ENCODE measurements around the gene RSL1D1. TPM values are rescaled to one million over a fixed set of nuclear protein-coding genes. Genes with fewer than 3 reads are reported as not detected.

The RSL1D1 gene
- total RNA-seq, 3 donors from 2014 or later, result 81.9 to 116 (median 82.0) TPM

DNA sequence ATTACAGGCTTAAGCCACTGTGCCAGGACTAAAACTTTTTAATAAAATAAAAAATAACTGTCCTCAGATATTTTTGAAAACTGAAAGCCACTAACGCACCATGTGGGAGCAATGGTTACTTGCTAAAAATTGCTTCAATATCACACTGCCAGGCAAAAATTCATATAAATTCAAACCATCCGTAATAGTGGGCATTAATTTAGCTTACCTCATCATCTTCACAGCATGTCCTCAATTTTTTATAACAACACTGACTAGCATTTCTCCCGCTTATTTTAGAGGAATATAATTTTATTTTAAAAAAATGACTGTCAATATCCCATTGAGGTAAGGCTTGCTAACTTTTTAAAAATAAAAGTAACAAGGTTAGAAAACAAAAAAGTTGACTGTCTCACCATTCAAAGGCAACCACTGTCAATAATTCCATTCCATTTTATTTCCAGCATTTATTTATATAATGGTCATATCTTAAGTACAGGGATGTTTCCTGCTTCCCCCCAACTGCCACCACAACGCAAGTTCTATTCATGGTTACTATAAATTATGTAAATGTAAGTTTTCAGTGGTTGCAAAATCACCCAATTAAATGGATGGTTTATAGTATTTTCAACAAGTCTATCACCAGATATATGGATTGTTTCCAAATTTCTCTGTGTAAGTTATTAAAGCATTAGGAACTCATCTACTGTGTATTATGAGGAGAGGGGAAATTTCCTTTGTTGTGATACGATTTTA, 39.1 kb upstream of the RSL1D1 start:
- TF ChIP-seq, protein P1, sequence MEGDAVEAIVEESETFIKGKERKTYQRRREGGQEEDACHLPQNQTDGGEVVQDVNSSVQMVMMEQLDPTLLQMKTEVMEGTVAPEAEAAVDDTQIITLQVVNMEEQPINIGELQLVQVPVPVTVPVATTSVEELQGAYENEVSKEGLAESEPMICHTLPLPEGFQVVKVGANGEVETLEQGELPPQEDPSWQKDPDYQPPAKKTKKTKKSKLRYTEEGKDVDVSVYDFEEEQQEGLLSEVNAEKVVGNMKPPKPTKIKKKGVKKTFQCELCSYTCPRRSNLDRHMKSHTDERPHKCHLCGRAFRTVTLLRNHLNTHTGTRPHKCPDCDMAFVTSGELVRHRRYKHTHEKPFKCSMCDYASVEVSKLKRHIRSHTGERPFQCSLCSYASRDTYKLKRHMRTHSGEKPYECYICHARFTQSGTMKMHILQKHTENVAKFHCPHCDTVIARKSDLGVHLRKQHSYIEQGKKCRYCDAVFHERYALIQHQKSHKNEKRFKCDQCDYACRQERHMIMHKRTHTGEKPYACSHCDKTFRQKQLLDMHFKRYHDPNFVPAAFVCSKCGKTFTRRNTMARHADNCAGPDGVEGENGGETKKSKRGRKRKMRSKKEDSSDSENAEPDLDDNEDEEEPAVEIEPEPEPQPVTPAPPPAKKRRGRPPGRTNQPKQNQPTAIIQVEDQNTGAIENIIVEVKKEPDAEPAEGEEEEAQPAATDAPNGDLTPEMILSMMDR (IDR thresholded peaks at IDR 0.05), result no peak
- ATAC-seq (no peak), DNase-seq (no peak)
- no peaks in the 10 kb centered on the region for H3K4me1 ChIP-seq (ENCODE audit: low read depth)
- intact Hi-C loops (cut with DNase I, micrococcal nuclease), result no loop called here
- no peaks in the 10 kb centered on the region for H3K9me3 ChIP-seq
- H3K36me3 ChIP-seq (ENCODE audit: low read depth), result peaks cover 8% of the 10 kb centered on the region
- no peak overlapping the region for H3K4me3 ChIP-seq

DNA sequence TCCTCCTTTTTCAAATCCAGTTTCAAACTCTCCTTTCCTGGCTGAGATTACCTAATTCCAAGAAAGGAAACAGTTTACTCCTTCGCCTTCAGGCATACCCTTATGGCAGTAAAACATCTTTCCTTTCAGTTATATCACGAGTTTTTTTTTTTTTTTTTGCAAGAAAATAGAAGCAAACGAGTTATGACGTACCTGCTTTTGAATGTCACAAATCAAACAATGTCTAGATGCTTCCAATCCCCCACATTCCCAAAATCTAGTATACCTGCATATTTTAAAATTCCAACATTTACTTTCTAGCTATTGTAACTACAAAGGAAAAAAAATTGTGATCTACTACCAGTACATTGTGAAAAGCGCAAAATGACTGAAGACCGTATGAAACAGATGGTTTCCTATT, 35.5 kb upstream of the RSL1D1 start:
- TF ChIP-seq, protein P1 (IDR thresholded peaks at IDR 0.05), result no peak
- ATAC-seq, result no peak
- Histone ChIP-seq H3K36me3 (ENCODE audit: low read depth) (peaks cover 11% of the 10 kb centered on the region), H3K9me3 (no peaks in the 10 kb centered on the region), H3K4me1 (ENCODE audit: low read depth) (no peaks in the 10 kb centered on the region), H3K4me3 (no peak overlapping the region)
- no peak for DNase-seq
- intact Hi-C loops (cut with DNase I, micrococcal nuclease), result no loop called here

DNA sequence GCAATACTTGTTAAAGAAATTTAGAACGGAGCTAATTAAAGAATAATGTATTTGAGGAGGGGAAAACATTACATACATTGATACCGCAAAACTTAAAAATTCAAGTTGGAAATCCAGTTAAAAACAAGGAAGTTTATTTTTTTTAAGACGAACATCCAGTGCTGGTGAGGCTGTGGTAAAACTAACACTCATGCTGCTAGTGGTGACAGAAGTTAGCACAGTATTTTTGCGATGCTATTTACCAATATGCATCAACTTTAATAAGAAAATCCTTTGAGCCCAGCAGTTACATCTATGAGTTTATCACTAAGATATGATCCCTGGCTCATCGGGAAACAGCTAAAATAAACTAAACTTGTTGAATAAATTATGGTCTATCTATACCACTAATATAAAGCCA, 32.7 kb upstream of the RSL1D1 start:
- no peak for DNase-seq
- ATAC-seq, result no peak
- peaks cover 16% of the 10 kb centered on the region for H3K36me3 ChIP-seq (ENCODE audit: low read depth)
- TF ChIP-seq, protein P1 (IDR thresholded peaks at IDR 0.05), result no peak
- intact Hi-C loops (cut with DNase I, micrococcal nuclease), result no loop called here
- H3K4me1 ChIP-seq (ENCODE audit: low read depth), result no peaks in the 10 kb centered on the region
- no peaks in the 10 kb centered on the region for H3K9me3 ChIP-seq
- H3K4me3 ChIP-seq, result no peak overlapping the region

DNA sequence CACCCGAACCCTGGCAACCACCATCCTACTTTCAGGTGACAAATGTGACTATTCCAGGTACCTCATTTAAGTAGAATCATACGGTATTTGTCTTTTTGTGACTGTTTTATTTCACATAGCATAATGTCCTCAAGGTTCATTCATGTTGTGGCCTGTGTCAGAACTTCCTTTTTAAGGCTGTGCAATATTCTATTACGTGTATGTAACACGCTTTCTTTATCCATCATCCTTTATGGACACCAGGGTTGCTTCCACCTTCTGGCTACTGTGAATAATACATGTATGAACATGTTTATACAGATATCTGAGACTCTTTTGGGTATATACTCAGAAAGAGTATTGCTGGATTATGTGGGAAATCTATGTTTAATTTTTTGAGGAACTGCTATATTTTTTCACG, 28.7 kb upstream of the RSL1D1 start:
- Histone ChIP-seq H3K4me1 (ENCODE audit: low read depth) (no peaks in the 10 kb centered on the region), H3K36me3 (ENCODE audit: low read depth) (peaks cover 12% of the 10 kb centered on the region), H3K4me3 (no peak overlapping the region), H3K9me3 (no peaks in the 10 kb centered on the region)
- no peak for DNase-seq
- intact Hi-C loops (cut with DNase I, micrococcal nuclease), result no loop called here
- no peak for ATAC-seq
- TF ChIP-seq, protein P1 (IDR thresholded peaks at IDR 0.05), result no peak

DNA sequence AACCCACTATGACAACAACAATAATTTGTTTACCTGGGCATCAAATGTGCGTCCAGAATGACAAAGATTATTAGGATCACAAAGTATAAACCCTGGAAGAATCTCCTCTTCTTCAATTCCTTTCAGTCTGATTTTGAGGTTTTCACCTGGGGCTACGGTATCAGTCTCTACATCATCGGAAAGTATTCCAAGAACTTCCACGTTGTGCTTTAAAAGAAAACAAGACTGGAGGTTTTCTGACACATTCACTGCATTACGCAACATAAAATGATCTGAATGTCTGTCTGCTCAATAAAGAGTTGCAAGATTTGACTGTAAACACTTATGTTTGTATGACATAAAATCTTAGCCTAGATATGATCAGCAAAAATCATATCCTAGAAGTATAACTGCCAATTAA, 26.0 kb upstream of the RSL1D1 start:
- ATAC-seq (no peak), DNase-seq (no peak)
- H3K4me1 ChIP-seq (ENCODE audit: low read depth), result no peaks in the 10 kb centered on the region
- no peaks in the 10 kb centered on the region for H3K9me3 ChIP-seq
- intact Hi-C loops (cut with DNase I, micrococcal nuclease), result no loop called here
- TF ChIP-seq, protein P1 (IDR thresholded peaks at IDR 0.05), result no peak
- H3K36me3 ChIP-seq (ENCODE audit: low read depth), result peaks cover 12% of the 10 kb centered on the region
- H3K4me3 ChIP-seq, result no peak overlapping the region

Data from mucosa of descending colon (tissue), 3 donors.